Endothelial cell of hepatic sinusoid (primary cell): ENCODE results near the gene SLC25A11.

ENCODE experiments used
- in situ Hi-C: cut with HindIII; loops from 2 replicates; pipeline ENCODE4 v1.10.0; 2017; ENCODE audit warnings: low sequenced_read_pairs

The SLC25A11 gene

GRCh38 chr17:4966844-4967538 lies 27.1 kb upstream of the SLC25A11 start:
- in situ Hi-C loops: no loop called here

DNA sequence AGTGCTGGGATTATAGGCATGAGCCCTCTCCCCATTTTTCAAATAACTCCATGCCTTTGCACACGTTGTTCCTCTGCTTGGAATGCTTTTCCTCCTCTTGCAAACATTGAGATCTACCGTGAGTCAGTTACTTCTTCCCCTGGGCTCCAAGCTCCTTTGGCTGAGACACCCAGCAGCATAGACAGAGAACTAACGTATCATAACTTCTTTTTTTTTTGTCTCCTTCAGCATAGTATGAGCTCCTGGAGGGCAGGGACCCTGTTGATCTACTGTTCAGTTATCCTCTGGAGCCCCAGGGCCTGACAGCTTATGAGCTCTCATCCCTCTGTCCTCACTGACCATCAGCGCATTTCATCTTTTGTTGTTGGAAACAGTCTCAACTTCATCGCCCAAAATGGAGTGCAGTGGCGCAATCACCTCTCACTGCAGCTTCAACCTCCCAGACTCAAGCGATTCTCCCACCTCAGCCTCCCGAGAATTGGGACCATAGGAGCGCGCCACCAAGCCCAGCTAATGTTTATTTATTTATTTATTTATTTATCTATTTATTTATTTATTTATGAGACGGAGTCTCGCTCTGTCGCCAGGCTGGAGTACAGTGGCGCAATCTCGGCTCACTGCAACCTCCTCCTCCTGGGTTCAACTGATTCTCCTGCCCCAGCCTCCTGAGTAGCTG lies 25.6 kb upstream of the SLC25A11 start:
- in situ Hi-C loops: no loop called here

- in situ Hi-C loops: no loop called here
These were observed 20.6 kb upstream of the SLC25A11 start for GRCh38 chr17:4960279-4960922.

DNA sequence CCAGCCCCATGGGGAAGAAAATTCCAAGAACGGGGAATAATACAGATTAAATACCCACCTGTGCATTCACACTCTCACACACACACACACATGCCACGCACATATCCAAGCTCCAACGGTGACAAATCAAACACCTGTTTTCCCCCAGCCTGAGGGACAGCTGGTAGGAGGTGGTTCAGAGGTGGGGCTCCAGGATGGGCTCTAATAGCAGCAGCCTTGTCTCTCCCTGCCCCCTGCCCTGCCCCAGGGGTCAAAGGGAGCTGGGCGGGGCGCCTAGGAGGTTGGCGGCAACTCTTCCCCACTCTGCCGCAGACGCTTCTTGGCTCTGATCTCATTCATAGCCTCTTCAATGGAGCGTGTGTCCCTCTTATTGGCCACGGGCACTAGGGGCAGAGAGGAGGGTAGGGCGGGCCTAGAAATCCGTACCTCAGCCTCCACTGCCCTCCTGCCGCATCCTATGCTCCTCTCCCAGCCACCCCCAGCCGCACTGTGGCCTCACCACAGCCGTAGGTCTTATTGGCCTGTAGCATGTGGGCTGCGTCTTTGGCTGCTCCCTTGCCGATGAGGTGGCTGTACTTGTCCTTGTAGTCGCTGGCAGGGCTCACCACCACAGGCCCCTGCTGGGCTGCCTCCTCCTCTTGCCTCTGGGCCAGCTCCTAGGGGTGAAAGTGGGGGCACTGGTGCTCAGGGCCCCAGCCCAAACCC lies 19.6 kb upstream of the SLC25A11 start:
- in situ Hi-C loops: no loop called here

- in situ Hi-C loops: no loop called here
These were observed 18.3 kb upstream of the SLC25A11 start for GRCh38 chr17:4958102-4958501.

GRCh38 chr17:4956493-4957061 lies 16.7 kb upstream of the SLC25A11 start:
- in situ Hi-C loops: no loop called here

DNA sequence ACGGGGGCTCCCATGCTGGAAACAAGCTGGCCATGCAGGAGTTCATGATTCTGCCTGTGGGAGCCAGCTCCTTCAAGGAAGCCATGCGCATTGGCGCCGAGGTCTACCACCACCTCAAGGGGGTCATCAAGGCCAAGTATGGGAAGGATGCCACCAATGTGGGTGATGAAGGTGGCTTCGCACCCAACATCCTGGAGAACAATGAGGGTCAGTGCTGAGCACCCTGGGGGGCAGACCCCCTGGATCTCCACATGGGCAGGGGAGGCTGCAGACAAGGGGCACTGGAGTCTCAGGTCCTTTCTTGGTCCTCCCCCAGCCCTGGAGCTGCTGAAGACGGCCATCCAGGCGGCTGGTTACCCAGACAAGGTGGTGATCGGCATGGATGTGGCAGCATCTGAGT lies 15.2 kb upstream of the SLC25A11 start:
- in situ Hi-C loops: no loop called here

DNA sequence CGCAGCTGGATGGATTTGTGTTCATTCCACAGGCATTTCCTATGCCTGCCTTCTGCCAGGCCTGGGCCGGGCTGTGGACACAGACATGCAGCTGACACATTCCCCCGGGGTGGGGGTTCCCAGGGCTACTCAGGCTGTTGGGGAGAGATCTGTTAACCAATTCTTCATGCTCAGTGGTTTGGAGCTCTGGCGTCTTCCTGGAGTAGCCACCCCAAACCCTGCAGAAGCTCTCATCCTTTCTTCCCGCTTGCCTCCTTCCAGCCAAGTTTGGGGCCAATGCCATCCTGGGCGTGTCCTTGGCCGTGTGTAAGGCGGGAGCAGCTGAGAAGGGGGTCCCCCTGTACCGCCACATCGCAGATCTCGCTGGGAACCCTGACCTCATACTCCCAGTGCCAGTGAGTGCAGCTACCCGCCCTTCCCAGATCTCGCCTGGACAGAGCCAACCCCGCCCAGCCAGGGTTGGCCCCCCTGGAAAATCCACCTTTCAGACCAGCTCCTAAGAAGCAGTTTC lies 13.7 kb upstream of the SLC25A11 start:
- in situ Hi-C loops: no loop called here

- in situ Hi-C loops: no loop called here
These were observed 11.6 kb upstream of the SLC25A11 start for GRCh38 chr17:4951486-4951885.

DNA sequence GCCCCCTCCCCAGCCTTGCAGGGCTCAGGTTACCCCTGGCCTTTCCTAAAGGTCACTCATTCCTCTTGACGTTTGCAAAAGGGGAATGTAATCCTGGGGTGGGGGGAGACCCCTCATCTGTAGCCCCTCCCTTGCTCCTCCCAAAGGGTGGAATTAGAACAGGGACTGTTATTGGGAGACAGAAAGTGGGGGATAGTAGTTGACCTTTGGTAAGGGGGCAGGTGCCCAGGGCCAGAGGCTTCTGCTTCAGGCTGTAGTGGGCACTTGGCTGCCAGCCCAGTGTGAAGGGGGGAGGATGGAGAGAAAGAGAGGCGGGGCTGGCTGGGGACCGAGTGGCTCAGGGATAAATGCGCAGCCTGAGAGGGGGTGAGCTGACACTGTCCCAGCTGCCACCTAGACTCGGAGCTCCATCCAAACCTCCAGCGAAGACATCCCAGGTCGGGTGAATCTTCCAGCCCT lies 10.9 kb upstream of the SLC25A11 start, which contains the start of gene ENO3:
Gene ENO3 (plus strand): TSS at position 374 of the 459 bp plus-strand sequence. CDS start 711 bp downstream, outside the sequence.
- in situ Hi-C loops: no loop called here

GRCh38 chr17:4950075-4950745 lies 10.4 kb upstream of the SLC25A11 start:
- in situ Hi-C loops: no loop called here

GRCh38 chr17:4949321-4950074 lies 9.7 kb upstream of the SLC25A11 start:
- in situ Hi-C loops: loop anchor here (5.0 kb wide), 1 partner anchor 53 kb away; no protein-coding TSS in a partner anchor

GRCh38 chr17:4948931-4949320 lies 9.1 kb upstream of the SLC25A11 start:
- in situ Hi-C loops: loop anchor here (5.0 kb wide), 1 partner anchor 53 kb away; no protein-coding TSS in a partner anchor

GRCh38 chr17:4948166-4948930 lies 8.5 kb upstream of the SLC25A11 start, which contains the start of gene PFN1:
Gene PFN1, minus strand, starts transcription at chr17:4948530. Its CDS starts 136 bp downstream, at chr17:4948394.
- in situ Hi-C loops: loop anchor here (5.0 kb wide), 1 partner anchor 54 kb away; no protein-coding TSS in a partner anchor

DNA sequence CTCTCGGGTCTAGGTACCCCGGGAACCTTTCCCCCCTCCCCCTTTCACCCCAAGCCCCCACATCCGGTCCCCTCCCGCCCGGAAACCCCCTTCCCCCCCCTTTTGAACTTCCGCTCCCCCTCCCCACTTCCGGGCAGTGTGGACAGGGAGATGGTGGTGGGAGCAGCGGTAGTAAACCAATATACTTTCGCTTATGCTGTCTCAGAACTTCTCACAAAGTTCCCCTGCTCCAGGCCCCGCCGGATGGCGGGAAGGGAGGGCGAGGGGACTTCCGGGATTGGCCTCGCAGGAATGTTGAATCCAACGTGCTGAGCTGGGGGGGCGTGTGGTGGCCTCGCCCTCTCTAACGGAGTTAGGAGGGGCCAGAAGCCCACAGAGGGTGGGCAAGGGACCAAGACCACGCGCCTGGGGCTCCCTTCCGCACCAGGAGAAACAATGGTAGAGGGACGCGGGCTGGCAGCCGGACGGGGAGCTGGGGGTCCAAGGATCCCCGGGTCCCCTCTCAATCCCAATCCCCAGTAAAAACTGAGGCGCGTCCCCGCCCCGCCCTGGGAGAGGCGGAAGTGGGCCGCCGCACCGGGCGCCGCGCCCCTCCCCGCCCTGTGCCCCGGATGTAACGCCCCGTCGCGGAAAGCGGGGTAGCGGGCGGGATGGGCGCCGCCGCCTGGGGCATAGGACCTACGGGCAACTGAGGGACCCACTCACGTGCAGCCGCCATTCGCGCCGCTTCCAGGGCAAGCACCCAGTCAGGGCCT lies 7.7 kb upstream of the SLC25A11 start:
- in situ Hi-C loops: loop anchor here (5.0 kb wide), 1 partner anchor 55 kb away; no protein-coding TSS in a partner anchor

GRCh38 chr17:4947010-4947410 lies 7.2 kb upstream of the SLC25A11 start:
- in situ Hi-C loops: loop anchor here (5.0 kb wide), 1 partner anchor 55 kb away; no protein-coding TSS in a partner anchor

- in situ Hi-C loops: loop anchor here (5.0 kb wide), 1 partner anchor 56 kb away; no protein-coding TSS in a partner anchor
These were observed 6.6 kb upstream of the SLC25A11 start for GRCh38 chr17:4946312-4946976.
